Panc1 (cell line): Measurements from ENCODE around the gene TMEM45A. TPM values are rescaled to one million over a fixed set of nuclear protein-coding genes. Genes with fewer than 3 reads are reported as not detected.

Source experiments
- ATAC-seq: fragments of 200-7000 bp; cut with Tn5 transposase; 2 replicates; pipeline ENCODE4 v1.9.1; 2020; ENCODE audit warnings: mild to moderate bottlenecking, moderate library complexity
- BruUV-seq: library from RNA; stranded (reverse); fragments of 400-500 nt; replicated peaks from 2 replicates; lab custom pipeline; 2021; lab: Mats Ljungman, UMichigan
- CTCF ChIA-PET: fragments of 300-600 bp; sonication (Branson Sonifier 250); formaldehyde crosslinking; loops from one replicate; lab custom pipeline; 2022; ENCODE audit warnings: antibody characterized with exemption; lab: Charles Lee
- POLR2A ChIA-PET: fragments of 300-600 bp; sonication (Branson Sonifier 250); formaldehyde crosslinking; loops from one replicate; lab custom pipeline; 2022; ENCODE audit warnings: antibody characterized with exemption; lab: Charles Lee
- DNase-seq: peaks from one replicate; pipeline ENCODE4 v3.0.0-alpha.2; 2010; ENCODE audit warnings: low read depth, low spot score
- H3K27ac ChIP-seq: 2 replicates; pipeline ENCODE4 v1.5.1; 2011; ENCODE audit warnings: mild to moderate bottlenecking, low read length, inconsistent platforms
- H3K27me3 ChIP-seq: fragments of 200-500 bp; sonication (Bioruptor generic); 2 replicates; pipeline ENCODE4 v1.6.0; 2014; ENCODE audit warnings: low read length, inconsistent platforms; ENCODE audit not compliant: control insufficient read depth, insufficient read depth
- H3K36me3 ChIP-seq: fragments of 200-500 bp; sonication (Bioruptor generic); 2 replicates; pipeline ENCODE4 v1.5.1; 2014; ENCODE audit warnings: inconsistent platforms, mild to moderate bottlenecking, low read length, moderate library complexity; ENCODE audit not compliant: control insufficient read depth, insufficient read depth
- H3K4me1 ChIP-seq: 2 replicates; pipeline ENCODE4 v1.5.1; 2011; ENCODE audit warnings: inconsistent platforms, mild to moderate bottlenecking, low read length, moderate library complexity; ENCODE audit not compliant: control insufficient read depth, insufficient read depth
- H3K4me3 ChIP-seq, 2 experiments: 2 replicates each; pipeline ENCODE4 v1.5.1; 2011 to 2012; ENCODE audit warnings: low read depth in 2 of 2, low read length in 2 of 2, mild to moderate bottlenecking in 2 of 2, inconsistent platforms in 1 of 2, moderate library complexity in 1 of 2
- H3K9me3 ChIP-seq: fragments of 200-500 bp; sonication (Bioruptor generic); 2 replicates; pipeline ENCODE4 v1.5.1; 2014; ENCODE audit warnings: low read depth, mild to moderate bottlenecking, inconsistent platforms, low read length, moderate library complexity; ENCODE audit not compliant: control insufficient read depth, insufficient read depth
- CTCF ChIP-seq: fragments of 450-650 bp; IDR thresholded peaks from 2 replicates; pipeline ENCODE4 v1.5.1; 2017; ENCODE audit warnings: mild to moderate bottlenecking
- POLR2AphosphoS5 ChIP-seq: IDR thresholded peaks from 2 replicates; pipeline ENCODE4 v1.6.1; 2012; ENCODE audit warnings: mild to moderate bottlenecking, low read depth, low read length, moderate library complexity
- REST ChIP-seq, 2 experiments: IDR thresholded peaks; 2 replicates each; pipeline ENCODE4 v1.6.1; 2011 to 2012; ENCODE audit warnings: low read depth in 2 of 2, control low read depth in 1 of 2, low read length in 1 of 2, mild to moderate bottlenecking in 1 of 2, moderate library complexity in 1 of 2; ENCODE audit not compliant: insufficient read depth in 1 of 2
- SIN3A ChIP-seq: IDR thresholded peaks from 2 replicates; pipeline ENCODE4 v1.6.1; 2012; ENCODE audit warnings: low read depth, mild to moderate bottlenecking, low read length, moderate library complexity, borderline replicate concordance; ENCODE audit not compliant: insufficient read depth
- TCF7L2 ChIP-seq: IDR thresholded peaks from 2 replicates; pipeline ENCODE4 v1.6.1; 2011; ENCODE audit warnings: mild to moderate bottlenecking, low read depth, low read length, inconsistent platforms
- in situ Hi-C: cut with HindIII; loops from 2 replicates; pipeline ENCODE4 v1.10.0; 2016; ENCODE audit warnings: low sequenced_read_pairs, low pct_unique_long_range_greater_than_20kb
- intact Hi-C: fragments of 100-400 bp; cut with micrococcal nuclease; formaldehyde crosslinking; loops from one replicate; pipeline ENCODE4 v1.10.0; 2022; ENCODE audit not compliant: unreplicated experiment
- total RNA-seq: library from RNA; stranded (reverse); gene quantifications from one replicate; pipeline ENCODE4 v1.2.1, GENCODE V29; 2021; ENCODE audit not compliant: unreplicated experiment

The TMEM45A gene
- total RNA-seq, 1 experiment from 2014 or later, result 8.6 TPM

GRCh38 chr3:100456745-100457144, 35.7 kb upstream of the TMEM45A start:
- ATAC-seq, result no peak
- ChIA-PET CTCF (interaction anchor here (0.5 kb wide), 1 partner anchor 435 kb away, joined by 9 read pairs; no protein-coding TSS in a partner anchor), POLR2A (interaction anchor here (1.0 kb wide), 1 partner anchor 55 kb away, joined by 4 read pairs; the partner anchor contains the start of gene LNP1)
- no TSS peak for BruUV-seq
- Histone ChIP-seq H3K9me3 (no peaks in the 10 kb centered on the region), H3K36me3 (no peaks in the 10 kb centered on the region), H3K27me3 (peaks cover 3% of the 10 kb centered on the region; the same call in 1 of the 2 replicates), H3K4me3 (no peak overlapping the region), H3K4me1 (no peaks in the 10 kb centered on the region), H3K27ac (no peak overlapping the region)
- intact Hi-C loops (no loop called here), in situ Hi-C loops (no loop called here)
- DNase-seq, result no peak
- no peak for TF ChIP-seq POLR2AphosphoS5
- TF ChIP-seq TCF7L2, result no peak
- TF ChIP-seq REST (IDR thresholded peaks at IDR 0.05; ENCODE audit: insufficient read depth in 1 of 2, low read depth in 2 of 2, low read length in 1 of 2), result no peak
- TF ChIP-seq CTCF, result no peak
- no peak for TF ChIP-seq SIN3A

- no peak overlapping the region for H3K27ac ChIP-seq
- H3K27me3 ChIP-seq, result peaks cover 3% of the 10 kb centered on the region
- no TSS peak for BruUV-seq
- in situ Hi-C loops, result no loop called here
- no peaks in the 10 kb centered on the region for H3K4me1 ChIP-seq
- no peak overlapping the region for H3K4me3 ChIP-seq
- ChIA-PET CTCF (no interaction called here), POLR2A (no interaction called here)
- no peaks in the 10 kb centered on the region for H3K36me3 ChIP-seq
- no peaks in the 10 kb centered on the region for H3K9me3 ChIP-seq
- TF ChIP-seq REST (IDR thresholded peaks at IDR 0.05; ENCODE audit: insufficient read depth in 1 of 2, low read depth in 2 of 2, low read length in 1 of 2) (no peak), SIN3A (no peak), CTCF (no peak), TCF7L2 (no peak), POLR2AphosphoS5 (no peak)
- ATAC-seq, result no peak
- no peak for DNase-seq
- intact Hi-C loops, result no loop called here
These were observed 34.6 kb upstream of the TMEM45A start for GRCh38 chr3:100457811-100458210.
